Measurements from ENCODE around the gene RNF169.
A peak's percentile ranks its signal among the peaks of the same experiment; 100 is the strongest.

DNA sequence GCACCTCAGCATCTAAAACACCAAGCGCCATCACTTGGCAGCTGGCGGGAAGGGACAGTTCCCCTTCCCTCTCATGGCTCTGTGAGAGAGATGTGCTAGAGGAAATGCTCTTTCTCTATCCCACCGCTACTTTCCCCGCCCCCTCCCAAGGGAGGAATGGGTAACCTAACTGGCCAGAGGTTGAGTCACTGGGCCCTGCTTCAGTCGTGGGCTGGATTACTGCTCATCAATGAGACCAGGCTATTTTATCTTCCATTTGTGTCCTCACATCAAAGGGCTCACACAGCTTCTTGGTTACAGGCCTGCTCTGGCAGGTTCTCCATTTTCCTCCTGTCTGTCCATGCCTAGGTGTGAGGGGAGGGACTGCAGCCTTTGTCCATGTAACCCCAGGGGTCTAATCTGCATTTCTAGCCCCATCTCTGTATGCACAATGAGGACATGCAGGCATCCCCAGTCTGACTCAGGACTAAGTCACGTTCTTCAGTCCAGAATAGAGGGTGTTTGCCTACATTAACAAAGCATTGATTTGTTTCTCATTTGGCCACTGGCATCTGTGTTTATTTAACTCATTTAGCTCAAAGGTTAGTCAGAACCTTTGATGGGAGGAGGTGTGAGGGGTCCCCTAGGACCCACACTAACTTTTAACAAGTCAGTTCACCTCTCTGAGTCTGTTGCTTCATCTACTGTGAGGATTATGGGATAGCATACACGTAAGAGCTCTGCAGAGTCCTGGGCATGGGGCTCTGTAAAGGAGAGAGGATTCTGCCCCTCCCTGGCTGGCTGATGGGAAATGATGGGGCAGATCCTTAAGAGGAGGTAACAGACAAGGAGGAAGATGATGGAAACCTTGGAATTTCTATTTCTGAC, 101.1 kb downstream of the RNF169 start:
- TF ChIP-seq, protein P1, sequence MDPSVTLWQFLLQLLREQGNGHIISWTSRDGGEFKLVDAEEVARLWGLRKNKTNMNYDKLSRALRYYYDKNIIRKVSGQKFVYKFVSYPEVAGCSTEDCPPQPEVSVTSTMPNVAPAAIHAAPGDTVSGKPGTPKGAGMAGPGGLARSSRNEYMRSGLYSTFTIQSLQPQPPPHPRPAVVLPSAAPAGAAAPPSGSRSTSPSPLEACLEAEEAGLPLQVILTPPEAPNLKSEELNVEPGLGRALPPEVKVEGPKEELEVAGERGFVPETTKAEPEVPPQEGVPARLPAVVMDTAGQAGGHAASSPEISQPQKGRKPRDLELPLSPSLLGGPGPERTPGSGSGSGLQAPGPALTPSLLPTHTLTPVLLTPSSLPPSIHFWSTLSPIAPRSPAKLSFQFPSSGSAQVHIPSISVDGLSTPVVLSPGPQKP (IDR thresholded peaks at IDR 0.05; ENCODE audit: borderline replicate concordance, low read depth, low read length): no peak
- TF ChIP-seq FOS (IDR thresholded peaks at IDR 0.05; ENCODE audit: low read depth, low read length): peak; percentile 8; the same call in 1 of the 2 replicates
